Activated CD4-positive, alpha-beta T cell treated with anti-CD3 and anti-CD28 coated beads for 24 hours (primary cell): Measurements from ENCODE around the gene ACOXL.
"Not testable (repeated sequence)": the region's sequence is repeated elsewhere in the genome, so short reads cannot be mapped to it uniquely, and the experiment has no call there.

Experiments
- DNase-seq, 2 donors: peaks; one replicate each; pipeline ENCODE4 v3.0.0-alpha.2; 2020; ENCODE audit warnings: low read depth in 2 of 2

ACOXL gene

GRCh38 chr2:110732422-110733413 lies at the start of gene ACOXL:
Gene ACOXL (plus strand): TSS chr2:110732573. CDS start chr2:110768390, 35,817 bp downstream.
- DNase-seq: no peak

GRCh38 chr2:110682872-110683271 lies 49.5 kb upstream of the ACOXL start:
- DNase-seq: no peak

- not testable (repeated sequence) for DNase-seq
Observed at GRCh38 chr2:110687775-110688484, 44.4 kb upstream of the ACOXL start.

GRCh38 chr2:110688594-110689091 lies 43.7 kb upstream of the ACOXL start:
- no peak for DNase-seq

DNA sequence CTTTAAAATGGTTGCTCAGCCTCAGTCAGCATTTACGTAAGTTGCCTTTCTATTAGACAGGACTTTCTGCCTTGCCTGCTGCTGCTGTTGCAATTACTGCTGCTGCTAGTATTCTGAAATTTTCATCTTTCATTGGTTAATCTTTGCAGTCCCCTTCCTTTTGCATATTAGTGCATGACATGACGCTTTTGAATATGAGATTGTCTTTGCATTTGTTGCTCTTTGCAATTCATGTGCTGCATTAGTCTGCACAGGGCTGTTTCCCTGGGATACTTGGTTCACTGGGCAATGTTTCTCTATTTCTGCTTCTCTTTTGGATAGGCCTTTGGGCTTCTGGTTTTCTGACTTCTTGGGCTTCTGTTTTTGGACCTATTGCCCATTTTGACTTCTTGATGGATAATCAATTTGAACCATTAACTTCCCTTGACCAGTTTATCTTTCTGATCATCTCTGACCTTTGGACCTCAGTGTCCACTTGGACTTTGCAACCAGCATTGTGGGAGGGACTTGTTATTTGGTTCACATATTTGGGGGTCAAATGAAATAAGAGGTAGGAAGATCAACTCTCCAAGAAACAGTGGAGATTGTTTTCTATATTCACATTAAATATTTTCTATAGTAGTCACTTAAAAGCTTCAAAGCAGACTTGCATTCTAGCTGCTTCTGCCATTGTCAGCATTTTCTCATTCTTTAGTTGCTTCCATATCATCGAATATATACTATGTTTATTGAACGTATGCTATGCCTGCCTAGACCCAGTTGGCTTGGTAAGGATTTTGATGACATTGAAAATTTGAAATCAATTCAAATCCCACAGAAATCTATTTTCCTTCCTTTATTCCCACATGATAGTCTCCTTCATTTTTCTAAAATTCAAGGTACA lies 42.0 kb upstream of the ACOXL start:
- DNase-seq: no peak

GRCh38 chr2:110691612-110692258 lies 40.6 kb upstream of the ACOXL start:
- no peak for DNase-seq

DNA sequence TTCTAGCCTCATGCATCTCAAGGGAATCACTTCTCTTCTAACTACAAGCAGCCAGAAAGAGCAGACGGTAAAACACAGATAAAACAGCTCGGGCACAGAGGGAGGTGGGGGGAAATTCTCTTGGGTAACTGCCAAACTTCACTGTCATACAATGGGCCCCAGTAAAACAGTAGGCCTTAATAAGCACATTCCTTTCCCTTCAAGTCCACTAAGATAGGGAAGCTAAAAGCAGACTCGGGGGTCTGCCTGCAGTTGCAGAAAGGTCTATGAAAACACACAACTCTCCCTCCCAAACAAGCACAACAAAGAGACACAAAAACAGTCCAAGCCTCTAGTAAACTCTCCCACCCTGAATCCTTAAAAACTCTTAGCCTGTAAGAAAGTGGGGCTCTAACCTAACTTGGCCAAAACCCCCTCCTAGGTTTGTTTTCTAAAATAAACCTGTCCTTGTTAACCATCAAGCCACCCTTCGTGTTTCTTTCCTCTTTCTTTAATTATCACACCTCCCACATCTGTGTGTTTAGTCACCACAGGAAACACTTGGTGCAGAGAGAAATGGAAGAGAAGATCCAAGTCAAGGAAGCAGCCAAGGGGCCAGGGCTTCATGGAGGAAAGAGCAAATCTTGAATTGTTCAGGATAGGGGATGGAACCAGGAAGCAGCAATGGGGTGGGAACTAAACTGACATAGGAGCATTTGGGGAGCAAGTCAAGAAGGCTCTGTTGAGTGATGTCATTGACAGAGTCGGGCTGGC lies 37.1 kb upstream of the ACOXL start:
- DNase-seq: not testable (repeated sequence)

GRCh38 chr2:110698253-110698652 lies 34.1 kb upstream of the ACOXL start:
- not testable (repeated sequence) for DNase-seq

DNA sequence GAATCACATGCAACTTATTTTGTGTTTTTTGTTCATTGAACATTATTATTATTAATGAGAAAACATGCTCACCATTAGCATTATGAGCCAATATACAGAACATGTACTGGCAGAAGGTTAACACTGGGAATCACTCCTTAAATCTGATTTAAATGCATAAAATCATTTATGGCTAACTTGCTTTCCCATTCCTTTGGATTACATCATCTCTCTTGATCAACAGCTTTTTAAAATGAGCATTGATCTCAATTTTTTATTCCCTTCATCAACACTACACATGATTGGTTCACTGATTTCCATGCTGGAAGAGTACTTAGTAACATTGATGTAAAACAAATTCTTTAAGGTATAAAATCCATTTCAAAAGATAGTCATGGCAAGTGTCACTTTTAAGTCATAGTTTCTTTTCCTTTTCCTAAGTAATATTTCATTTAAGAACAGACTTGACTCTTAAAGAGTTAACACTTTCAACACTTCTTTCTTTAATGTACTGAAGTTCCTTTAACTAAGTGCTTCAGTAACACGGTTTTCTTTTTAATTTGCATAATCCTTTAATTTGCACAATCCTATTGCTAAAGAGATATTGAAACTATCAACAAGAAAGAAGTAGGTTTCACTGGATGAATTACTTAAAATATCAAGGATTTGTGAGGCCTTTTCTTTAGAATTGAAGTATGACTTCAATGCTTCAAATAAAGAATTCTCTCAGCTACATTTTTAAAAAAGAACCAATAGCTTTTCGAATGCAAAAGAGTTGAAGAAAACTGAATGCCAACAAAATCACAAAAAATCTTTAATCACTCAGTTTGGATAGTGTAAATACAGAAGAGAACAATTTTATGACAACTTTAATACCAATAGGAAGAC lies 29.6 kb upstream of the ACOXL start:
- no peak for DNase-seq

DNA sequence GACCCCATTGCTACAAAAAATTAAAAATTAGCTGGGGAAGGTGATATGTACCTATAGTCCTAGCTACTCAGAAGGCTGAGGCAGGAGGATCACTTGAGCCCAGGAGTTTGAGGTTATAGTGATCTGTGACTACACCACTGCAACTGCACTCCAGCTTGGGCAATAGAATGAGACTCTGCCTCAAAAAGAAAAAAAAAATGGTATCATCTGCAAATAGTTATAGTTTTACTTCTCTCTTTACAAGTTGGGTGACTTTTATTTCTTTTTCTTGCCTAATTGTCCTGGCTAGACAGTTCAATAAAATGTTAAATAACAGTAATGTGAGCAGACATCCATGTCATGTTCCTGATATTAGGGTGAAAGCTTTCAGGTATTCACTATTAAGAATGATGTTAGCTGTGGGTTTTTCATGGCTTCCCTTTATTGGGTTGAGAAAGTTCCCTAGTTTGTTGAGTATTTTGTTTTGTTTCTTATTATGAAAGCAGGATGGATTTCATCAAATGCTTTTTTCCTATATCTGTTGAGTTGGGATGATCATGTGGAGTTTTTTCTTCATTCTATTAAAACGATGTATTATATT lies 24.9 kb upstream of the ACOXL start:
- DNase-seq: no peak

- no peak for DNase-seq
Observed at GRCh38 chr2:110708455-110708854, 23.9 kb upstream of the ACOXL start.

DNA sequence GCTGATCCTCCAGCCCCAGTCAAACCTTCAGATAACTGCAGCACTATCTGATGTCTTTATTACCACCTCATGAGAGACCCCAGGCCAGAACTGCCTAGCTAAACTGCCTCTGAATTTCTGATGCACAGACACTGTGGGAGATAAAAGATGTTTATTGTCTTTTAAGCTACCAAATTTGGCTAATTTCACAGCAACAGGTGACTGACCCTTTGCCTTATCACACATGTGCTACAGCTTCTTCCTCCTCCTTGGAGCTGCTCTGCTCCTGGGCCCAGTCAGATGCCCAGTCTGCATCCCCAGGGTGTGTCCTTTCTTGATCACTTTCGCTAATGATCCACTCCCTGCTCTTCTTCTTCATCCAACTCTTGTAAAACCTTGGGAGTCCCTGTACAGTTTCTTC lies 19.6 kb upstream of the ACOXL start:
- DNase-seq: no peak

DNA sequence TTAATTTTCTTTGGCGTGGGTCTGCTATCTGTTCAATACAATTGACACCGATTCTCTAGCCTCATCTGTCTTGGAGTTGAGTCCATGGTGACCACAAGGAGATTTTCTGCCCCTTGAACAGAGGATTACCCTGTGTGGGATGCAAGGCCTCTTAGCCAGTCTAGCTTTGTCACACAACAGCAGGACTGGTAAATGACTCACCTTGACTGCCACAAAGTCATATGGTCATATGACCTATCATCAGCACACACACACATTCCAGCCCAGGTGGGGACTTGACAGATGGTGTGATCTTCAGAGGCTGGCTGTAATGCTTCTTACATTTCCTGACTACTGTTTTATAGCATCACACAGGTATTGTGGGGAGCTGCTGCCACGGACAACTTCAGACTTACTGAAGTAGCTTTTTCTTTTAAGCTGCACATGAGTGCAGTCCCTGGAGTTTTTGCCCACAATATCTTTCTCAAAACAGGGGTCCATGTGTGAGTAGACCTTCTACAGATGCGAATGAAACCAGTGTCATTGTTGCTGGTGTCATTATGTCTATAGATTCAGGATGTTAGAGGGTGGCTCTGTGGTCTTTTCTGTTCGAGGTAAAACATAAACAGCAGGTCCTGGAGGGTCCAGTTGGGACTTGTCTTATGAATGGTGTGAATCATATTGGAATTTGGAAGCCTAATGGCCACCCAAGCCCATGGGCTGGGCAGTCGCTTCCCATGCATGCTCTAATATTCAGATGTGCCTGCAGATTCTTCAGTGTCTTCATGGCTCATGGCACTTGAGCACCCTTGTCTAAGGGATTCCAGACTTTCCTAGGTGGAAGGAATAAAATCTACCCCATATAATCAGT lies 18.6 kb upstream of the ACOXL start:
- DNase-seq: no peak

DNA sequence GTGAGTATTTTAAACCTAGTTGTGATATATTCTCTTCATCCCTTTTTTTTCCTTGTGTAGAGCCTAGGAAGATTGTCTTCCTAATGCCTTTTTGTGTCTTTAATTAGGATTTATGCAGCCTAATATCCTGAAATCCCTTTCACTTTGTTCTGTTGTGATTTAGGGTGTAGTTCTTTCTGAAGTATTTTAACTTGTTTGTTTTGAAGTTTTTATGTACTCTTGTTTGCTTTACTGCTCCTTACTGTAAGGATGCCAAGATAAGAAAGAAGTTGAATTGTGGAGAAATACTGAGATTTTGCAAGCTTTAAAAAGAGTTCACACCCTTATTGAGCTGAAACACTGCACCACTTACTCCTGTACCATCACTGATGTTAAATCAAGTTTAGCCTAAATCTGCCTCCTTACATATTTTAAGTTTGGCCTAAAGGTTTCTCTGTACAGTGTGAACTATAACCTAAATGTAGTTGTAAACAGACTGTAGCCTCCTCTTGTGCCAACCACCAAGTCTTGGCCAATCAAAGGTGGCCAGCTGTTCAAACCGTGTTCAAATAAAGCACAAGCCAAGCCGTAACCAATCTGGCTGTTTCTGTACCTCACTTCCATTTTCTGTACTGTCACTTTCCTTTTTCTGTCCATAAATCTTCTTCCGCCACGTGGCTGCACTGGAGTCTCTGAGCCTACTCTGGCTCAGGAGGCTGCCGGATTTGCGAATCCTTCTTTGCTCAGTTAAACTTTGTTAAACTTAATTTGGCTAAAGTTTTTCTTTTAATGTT lies 17.7 kb upstream of the ACOXL start:
- DNase-seq: no peak

GRCh38 chr2:110716959-110717645 lies 15.3 kb upstream of the ACOXL start:
- DNase-seq: no peak

DNA sequence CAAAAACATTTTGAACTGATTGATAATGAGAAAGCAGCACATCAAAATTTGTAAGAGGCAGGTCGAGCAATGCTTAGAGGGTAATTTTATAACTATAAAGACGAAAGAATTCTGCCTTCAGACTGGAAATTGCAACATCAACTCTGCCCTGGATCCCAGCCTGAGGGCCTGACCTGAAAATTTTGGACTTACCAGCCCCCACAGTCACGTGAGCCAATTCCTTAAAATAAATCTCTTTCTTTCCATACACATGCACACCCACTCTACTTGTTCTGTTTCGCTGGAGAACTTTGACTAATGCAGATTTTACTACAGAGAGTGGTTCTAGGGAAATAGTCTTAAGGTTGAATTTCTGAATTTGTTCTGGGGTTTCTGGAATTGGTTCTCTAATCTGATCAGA lies 14.6 kb upstream of the ACOXL start:
- no peak for DNase-seq

DNA sequence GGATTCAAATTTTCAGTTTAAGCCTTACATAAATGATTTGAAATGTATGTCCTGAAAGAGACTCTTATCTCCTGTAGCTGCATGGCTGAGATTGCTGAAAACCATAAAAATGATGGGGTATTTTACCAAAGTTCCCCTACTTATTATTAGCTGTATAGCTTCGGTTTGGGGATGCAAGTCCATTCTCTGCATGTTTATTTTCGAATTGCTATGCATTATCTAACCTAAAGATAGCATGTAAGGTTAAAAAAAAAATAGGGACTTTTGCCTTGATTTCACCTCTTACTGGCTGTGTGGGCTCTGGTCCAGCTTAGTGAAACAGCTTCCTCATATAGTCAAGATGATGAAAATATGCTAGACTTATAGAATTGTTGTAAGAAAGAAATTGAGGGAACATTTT lies 14.0 kb upstream of the ACOXL start:
- DNase-seq: no peak
